HL-60 (cell line): Measurements from ENCODE around the gene SUN2.

Experiments
- DNase-seq, 2 experiments: peaks; one replicate each; pipeline ENCODE4 v3.0.0-alpha.2; 2010 to 2020; ENCODE audit warnings: low read depth in 1 of 2, low spot score in 1 of 2
- H3K27ac ChIP-seq: fragments of 250-450 bp; sonication (Bioruptor Pico); replicated peaks from 2 replicates; pipeline ENCODE4 v1.5.1; 2020; ENCODE audit warnings: mild to moderate bottlenecking, moderate library complexity
- H3K27me3 ChIP-seq: fragments of 250-450 bp; sonication (Bioruptor Pico); 2 replicates; pipeline ENCODE4 v1.5.1; 2021; ENCODE audit warnings: mild to moderate bottlenecking, moderate library complexity; ENCODE audit not compliant: insufficient read depth, poor library complexity, severe bottlenecking
- H3K4me3 ChIP-seq: replicated peaks from 2 replicates; pipeline ENCODE4 v1.5.1; 2011; ENCODE audit warnings: mild to moderate bottlenecking, control low read depth, low read length; ENCODE audit not compliant: insufficient read depth
- GABPA ChIP-seq: IDR thresholded peaks from 2 replicates; pipeline ENCODE4 v1.6.1; 2012; ENCODE audit warnings: low read depth
- POLR2AphosphoS5 ChIP-seq: IDR thresholded peaks from 2 replicates; pipeline ENCODE4 v1.6.1; 2012; ENCODE audit warnings: low read depth
- SPI1 ChIP-seq: IDR thresholded peaks from 2 replicates; pipeline ENCODE4 v1.6.1; 2012; ENCODE audit warnings: low read depth, mild to moderate bottlenecking, borderline replicate concordance
- TF ChIP-seq, protein P1 (sequence below): IDR thresholded peaks from 2 replicates; pipeline ENCODE4 v1.6.1; 2012; ENCODE audit warnings: low read depth; ENCODE audit not compliant: insufficient replicate concordance
- TF ChIP-seq, protein P2 (sequence below): IDR thresholded peaks from one replicate; pipeline ENCODE4 v1.5.1; 2011; ENCODE audit warnings: low read length, control low read depth, inconsistent platforms; ENCODE audit not compliant: insufficient read depth

Gene SUN2

DNA sequence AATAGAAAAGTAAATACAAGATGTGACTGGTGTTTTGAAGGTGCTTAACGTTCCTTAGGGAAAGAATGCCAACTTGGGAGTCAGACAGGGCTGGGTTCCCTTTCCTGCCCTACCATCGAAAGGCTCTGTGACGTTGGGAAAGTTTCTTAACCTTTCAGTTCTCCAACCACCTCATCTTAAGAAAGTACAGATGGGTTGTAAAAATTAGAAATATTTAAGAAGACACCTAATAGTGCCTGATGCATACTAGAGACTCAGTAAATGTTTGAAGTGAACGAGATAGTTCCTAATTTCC is 49.0 kb downstream of the SUN2 start:
- no peak for DNase-seq
- H3K4me3 ChIP-seq: peak overlapping the region; percentile 88
- TF ChIP-seq GABPA (no peak), SPI1 (no peak), POLR2AphosphoS5 (no peak)
- TF ChIP-seq, protein P1, sequence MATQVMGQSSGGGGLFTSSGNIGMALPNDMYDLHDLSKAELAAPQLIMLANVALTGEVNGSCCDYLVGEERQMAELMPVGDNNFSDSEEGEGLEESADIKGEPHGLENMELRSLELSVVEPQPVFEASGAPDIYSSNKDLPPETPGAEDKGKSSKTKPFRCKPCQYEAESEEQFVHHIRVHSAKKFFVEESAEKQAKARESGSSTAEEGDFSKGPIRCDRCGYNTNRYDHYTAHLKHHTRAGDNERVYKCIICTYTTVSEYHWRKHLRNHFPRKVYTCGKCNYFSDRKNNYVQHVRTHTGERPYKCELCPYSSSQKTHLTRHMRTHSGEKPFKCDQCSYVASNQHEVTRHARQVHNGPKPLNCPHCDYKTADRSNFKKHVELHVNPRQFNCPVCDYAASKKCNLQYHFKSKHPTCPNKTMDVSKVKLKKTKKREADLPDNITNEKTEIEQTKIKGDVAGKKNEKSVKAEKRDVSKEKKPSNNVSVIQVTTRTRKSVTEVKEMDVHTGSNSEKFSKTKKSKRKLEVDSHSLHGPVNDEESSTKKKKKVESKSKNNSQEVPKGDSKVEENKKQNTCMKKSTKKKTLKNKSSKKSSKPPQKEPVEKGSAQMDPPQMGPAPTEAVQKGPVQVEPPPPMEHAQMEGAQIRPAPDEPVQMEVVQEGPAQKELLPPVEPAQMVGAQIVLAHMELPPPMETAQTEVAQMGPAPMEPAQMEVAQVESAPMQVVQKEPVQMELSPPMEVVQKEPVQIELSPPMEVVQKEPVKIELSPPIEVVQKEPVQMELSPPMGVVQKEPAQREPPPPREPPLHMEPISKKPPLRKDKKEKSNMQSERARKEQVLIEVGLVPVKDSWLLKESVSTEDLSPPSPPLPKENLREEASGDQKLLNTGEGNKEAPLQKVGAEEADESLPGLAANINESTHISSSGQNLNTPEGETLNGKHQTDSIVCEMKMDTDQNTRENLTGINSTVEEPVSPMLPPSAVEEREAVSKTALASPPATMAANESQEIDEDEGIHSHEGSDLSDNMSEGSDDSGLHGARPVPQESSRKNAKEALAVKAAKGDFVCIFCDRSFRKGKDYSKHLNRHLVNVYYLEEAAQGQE: no peak
- TF ChIP-seq, protein P2, sequence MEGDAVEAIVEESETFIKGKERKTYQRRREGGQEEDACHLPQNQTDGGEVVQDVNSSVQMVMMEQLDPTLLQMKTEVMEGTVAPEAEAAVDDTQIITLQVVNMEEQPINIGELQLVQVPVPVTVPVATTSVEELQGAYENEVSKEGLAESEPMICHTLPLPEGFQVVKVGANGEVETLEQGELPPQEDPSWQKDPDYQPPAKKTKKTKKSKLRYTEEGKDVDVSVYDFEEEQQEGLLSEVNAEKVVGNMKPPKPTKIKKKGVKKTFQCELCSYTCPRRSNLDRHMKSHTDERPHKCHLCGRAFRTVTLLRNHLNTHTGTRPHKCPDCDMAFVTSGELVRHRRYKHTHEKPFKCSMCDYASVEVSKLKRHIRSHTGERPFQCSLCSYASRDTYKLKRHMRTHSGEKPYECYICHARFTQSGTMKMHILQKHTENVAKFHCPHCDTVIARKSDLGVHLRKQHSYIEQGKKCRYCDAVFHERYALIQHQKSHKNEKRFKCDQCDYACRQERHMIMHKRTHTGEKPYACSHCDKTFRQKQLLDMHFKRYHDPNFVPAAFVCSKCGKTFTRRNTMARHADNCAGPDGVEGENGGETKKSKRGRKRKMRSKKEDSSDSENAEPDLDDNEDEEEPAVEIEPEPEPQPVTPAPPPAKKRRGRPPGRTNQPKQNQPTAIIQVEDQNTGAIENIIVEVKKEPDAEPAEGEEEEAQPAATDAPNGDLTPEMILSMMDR: no peak
- peak overlapping the region; percentile 88 for H3K27ac ChIP-seq
- no peaks in the 10 kb centered on the region for H3K27me3 ChIP-seq

GRCh38 chr22:38706101-38706900 is 49.5 kb downstream of the SUN2 start:
- TF ChIP-seq POLR2AphosphoS5 (no peak), GABPA (no peak), SPI1 (no peak)
- TF ChIP-seq, protein P2: no peak
- TF ChIP-seq, protein P1: no peak
- Histone ChIP-seq H3K4me3 (peak overlapping the region; percentile 88), H3K27me3 (no peaks in the 10 kb centered on the region), H3K27ac (peak overlapping the region; percentile 88)
- peak in 1 of 2 experiments; percentile 19 for DNase-seq

DNA sequence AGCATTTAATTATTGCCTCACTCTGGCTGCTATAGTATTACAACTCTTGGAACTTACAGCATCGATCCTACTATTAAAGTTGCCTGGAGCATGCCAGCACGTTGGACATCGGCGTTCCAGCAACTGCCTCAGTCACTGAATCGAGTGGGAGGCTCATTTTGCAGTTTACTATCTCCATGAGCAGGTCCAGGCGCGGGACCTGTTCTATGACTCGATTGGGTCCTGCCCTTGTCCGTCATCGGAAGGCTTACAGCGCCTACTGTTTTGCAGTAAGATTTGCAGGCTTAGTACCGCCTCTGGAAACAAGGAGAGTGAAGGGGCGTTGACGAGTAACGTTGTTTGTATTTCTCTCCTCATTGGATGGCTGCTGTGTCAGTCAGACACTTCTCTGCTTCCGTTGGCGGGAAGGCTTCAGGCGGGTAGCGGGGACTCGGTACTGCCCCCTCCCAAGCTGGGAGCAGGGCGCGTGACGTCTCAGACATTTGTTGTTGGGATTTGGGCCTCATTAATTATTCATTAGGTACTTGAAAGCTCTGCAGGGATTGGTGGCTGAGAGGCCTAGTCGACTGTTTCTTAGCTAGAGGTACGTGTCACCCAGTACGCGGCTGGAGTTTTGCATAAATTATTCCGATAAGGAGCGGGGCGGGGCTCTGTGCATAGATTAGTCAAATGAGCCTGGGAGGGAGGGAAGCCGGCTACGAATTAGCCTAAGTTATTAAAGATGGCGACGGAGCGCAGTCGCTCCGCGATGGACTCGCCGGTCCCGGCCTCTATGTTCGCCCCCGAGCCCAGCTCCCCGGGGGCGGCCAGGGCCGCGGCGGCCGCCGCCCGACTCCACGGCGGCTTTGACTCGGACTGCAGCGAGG is 50.3 kb downstream of the SUN2 start, which contains the start of gene GTPBP1:
Gene GTPBP1 (plus strand): TSS at position 710 of the 866 bp plus-strand sequence. CDS start 12 bp downstream, at position 722.
- H3K4me3 ChIP-seq: peak within 1 kb of the TSS; percentile 88
- no peaks in the 10 kb centered on the region for H3K27me3 ChIP-seq
- TF ChIP-seq, protein P1: peak; percentile 38
- TF ChIP-seq, protein P2: no peak
- TF ChIP-seq GABPA (peak; percentile 27; the same call in 1 of the 2 replicates), POLR2AphosphoS5 (peak; percentile 81)
- peak; percentile 100 for DNase-seq
- H3K27ac ChIP-seq: peak within 1 kb of the TSS; percentile 88
